Stimulated activated CD8-positive, alpha-beta memory T cell treated with anti-CD3 and anti-CD28 coated beads, Interleukin-2, amount 100 ng/mL, for 1 hour (primary cell): ENCODE measurements around the gene HOMER3.
"Not testable (repeated sequence)": the region's sequence is repeated elsewhere in the genome, so short reads cannot be mapped to it uniquely, and the experiment has no call there.

Experiments
- DNase-seq, 2 donors: peaks; one replicate each; pipeline ENCODE4 v3.0.0-alpha.2; 2020; ENCODE audit warnings: low read depth in 2 of 2

The HOMER3 gene

GRCh38 chr19:18902519-18902918 is 38.5 kb downstream of the HOMER3 start:
- DNase-seq = not testable (repeated sequence)

GRCh38 chr19:18901491-18901890 is 39.5 kb downstream of the HOMER3 start:
- no peak for DNase-seq

- no peak for DNase-seq
These were observed 40.1 kb downstream of the HOMER3 start for GRCh38 chr19:18900700-18901481.

GRCh38 chr19:18899624-18900560 is 41.1 kb downstream of the HOMER3 start:
- DNase-seq = no peak

- no peak for DNase-seq
These were observed 42.2 kb downstream of the HOMER3 start for GRCh38 chr19:18898607-18899408.

GRCh38 chr19:18898081-18898606 is 42.9 kb downstream of the HOMER3 start:
- DNase-seq = no peak

GRCh38 chr19:18897094-18898029 is 43.7 kb downstream of the HOMER3 start:
- no peak for DNase-seq

- no peak for DNase-seq
These were observed 44.6 kb downstream of the HOMER3 start for GRCh38 chr19:18896421-18896841.

- DNase-seq = no peak
These were observed 45.1 kb downstream of the HOMER3 start, which contains the start of gene CERS1 for GRCh38 chr19:18895824-18896341. TSS of gene CERS1 (minus strand) at chr19:18896158. CDS start at chr19:18896072, 86 bp downstream.

GRCh38 chr19:18895038-18895823 is 45.8 kb downstream of the HOMER3 start:
- DNase-seq = no peak

- no peak for DNase-seq
These were observed 46.6 kb downstream of the HOMER3 start for GRCh38 chr19:18894254-18895037.

GRCh38 chr19:18893587-18894253 is 47.3 kb downstream of the HOMER3 start:
- DNase-seq = no peak

GRCh38 chr19:18889949-18890745 is 50.9 kb downstream of the HOMER3 start:
- DNase-seq = no peak

- no peak for DNase-seq
These were observed 54.0 kb downstream of the HOMER3 start for GRCh38 chr19:18886972-18887371.

GRCh38 chr19:18883526-18884304 is 57.3 kb downstream of the HOMER3 start:
- DNase-seq = no peak

GRCh38 chr19:18881491-18881890 is 59.5 kb downstream of the HOMER3 start:
- DNase-seq = no peak
